ENCODE measurements around the gene FBXL15.
"Not testable (repeated sequence)": the region's sequence is repeated elsewhere in the genome, so short reads cannot be mapped to it uniquely, and the experiment has no call there.

The FBXL15 gene

DNA sequence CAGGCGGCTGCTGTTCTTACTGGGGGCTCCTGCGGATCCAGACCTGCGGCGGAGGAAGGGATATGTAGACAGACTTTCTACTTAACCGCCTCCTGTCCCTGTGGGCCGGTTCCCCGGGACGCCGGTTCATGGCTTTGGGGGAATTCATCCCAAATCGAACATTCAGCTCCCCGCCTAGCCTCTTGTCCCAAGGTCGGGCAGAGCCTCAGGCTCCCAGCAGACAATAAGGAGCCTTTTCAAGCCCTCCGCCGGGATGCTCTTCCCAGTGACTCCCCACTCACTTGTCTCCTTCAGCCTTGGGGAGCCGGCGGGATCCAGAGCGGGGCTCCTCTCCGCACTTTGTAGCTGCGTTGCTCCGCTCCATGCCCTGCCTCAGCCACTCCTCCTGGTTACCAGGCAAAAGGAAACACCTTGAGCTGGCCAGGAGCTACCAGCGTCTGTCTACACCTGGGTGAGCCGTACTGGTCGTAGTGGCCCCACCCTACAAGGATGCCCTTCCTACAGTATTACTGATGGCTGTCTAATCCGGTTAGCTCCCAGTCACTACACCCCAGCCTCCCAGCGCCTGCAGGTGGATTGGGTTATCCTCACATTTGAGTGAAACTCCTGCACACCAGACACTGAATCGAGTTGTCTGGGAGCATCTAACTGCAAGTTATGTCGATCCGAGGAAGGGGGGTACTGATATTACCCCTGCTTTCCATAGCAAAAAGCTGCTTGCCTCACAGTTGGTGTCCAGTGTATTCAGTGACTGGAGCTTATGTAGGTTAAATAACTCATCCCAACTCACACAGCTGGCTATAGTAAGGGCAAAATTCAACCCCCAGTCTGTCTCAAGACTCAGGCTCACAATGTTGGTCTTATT is 30.7 kb downstream of the FBXL15 start, which contains the start of gene C10orf95:
Gene C10orf95 (minus strand): TSS at position 439 of the 865 bp plus-strand sequence. CDS start 450 bp downstream, outside the sequence.
- DNase-seq = no peak
- no peaks in the 10 kb centered on the region for H3K9me3 ChIP-seq (replicated peaks; ENCODE audit: insufficient read depth, low read length)
- H3K79me2 ChIP-seq (ENCODE audit: low read length) = peaks cover 12% of the 10 kb centered on the region
- H3K4me3 ChIP-seq (ENCODE audit: low read length) = peak within 1 kb of the TSS; percentile 70
- H3K9me2 ChIP-seq (replicated peaks; ENCODE audit: insufficient read depth, low read length) = no peaks in the 10 kb centered on the region
- no peaks in the 10 kb centered on the region for H3K27me3 ChIP-seq (replicated peaks; ENCODE audit: insufficient read depth, low read length)
- H4K20me1 ChIP-seq (ENCODE audit: insufficient read depth, low read length) = no peaks in the 10 kb centered on the region
- peak within 1 kb of the TSS; percentile 71; the same call in 1 of the 2 replicates for H2AFZ ChIP-seq (ENCODE audit: low read length)
- H3K4me2 ChIP-seq (ENCODE audit: low read depth, low read length) = peak within 1 kb of the TSS; percentile 74
- H3K9ac ChIP-seq (ENCODE audit: low read length) = peak within 1 kb of the TSS; percentile 90
- peaks cover 3% of the 10 kb centered on the region; the same call in 1 of the 2 replicates for H3F3A ChIP-seq (ENCODE audit: insufficient read depth, low read length)
- H3K27ac ChIP-seq (ENCODE audit: low read length) = no peak within 1 kb of the TSS; the same call in 1 of the 2 replicates
- H3K36me3 ChIP-seq (replicated peaks; ENCODE audit: insufficient read depth, low read length) = no peaks in the 10 kb centered on the region
- TF ChIP-seq EZH2phosphoT487 (IDR thresholded peaks at IDR 0.05; ENCODE audit: low read length) (no peak), EZH2 (optimal IDR thresholded peaks at IDR 0.05; ENCODE audit: low read depth, low read length) (no peak)
- TF ChIP-seq, protein P1, sequence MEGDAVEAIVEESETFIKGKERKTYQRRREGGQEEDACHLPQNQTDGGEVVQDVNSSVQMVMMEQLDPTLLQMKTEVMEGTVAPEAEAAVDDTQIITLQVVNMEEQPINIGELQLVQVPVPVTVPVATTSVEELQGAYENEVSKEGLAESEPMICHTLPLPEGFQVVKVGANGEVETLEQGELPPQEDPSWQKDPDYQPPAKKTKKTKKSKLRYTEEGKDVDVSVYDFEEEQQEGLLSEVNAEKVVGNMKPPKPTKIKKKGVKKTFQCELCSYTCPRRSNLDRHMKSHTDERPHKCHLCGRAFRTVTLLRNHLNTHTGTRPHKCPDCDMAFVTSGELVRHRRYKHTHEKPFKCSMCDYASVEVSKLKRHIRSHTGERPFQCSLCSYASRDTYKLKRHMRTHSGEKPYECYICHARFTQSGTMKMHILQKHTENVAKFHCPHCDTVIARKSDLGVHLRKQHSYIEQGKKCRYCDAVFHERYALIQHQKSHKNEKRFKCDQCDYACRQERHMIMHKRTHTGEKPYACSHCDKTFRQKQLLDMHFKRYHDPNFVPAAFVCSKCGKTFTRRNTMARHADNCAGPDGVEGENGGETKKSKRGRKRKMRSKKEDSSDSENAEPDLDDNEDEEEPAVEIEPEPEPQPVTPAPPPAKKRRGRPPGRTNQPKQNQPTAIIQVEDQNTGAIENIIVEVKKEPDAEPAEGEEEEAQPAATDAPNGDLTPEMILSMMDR (IDR thresholded peaks at IDR 0.05; ENCODE audit: low read length) = no peak
- H3K4me1 ChIP-seq (ENCODE audit: low read length) = peaks cover 9% of the 10 kb centered on the region

DNA sequence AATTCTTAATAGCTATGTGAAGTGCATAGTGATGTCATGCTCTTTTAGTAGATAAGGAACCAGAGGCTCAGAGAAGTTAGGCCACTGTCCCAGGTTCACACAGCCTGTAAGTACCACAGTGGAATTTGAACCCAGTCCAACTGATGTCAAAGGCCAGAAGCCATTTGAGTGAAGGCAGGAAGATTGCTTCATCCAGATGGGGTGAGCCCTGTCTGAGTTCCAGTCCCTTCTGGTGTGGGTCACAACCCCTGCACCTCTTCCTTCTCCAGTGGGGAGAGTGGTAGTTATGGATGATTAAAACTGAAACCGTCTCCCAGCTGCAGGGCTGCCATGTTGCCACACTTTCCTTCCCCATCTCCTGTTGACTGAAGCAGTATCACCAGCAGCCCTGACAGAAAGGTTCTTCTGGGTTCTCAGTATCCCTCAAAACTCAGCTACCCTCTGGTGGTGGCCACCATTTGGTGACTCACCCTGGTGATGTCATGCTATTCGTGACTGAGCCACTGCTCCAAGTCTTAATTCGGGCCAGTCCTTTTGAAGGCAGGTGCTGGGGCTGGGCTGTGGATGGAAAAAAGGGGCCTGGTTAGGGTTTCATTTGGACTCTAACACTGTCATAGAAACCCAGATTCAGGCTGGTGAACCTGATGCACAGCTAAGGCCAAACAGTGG is 32.2 kb downstream of the FBXL15 start:
- Histone ChIP-seq H3K9me2 (replicated peaks; ENCODE audit: insufficient read depth, low read length) (no peaks in the 10 kb centered on the region), H3K79me2 (ENCODE audit: low read length) (peaks cover 12% of the 10 kb centered on the region), H3K27ac (ENCODE audit: low read length) (no peak overlapping the region), H3K4me1 (ENCODE audit: low read length) (peaks cover 9% of the 10 kb centered on the region), H3K9me3 (replicated peaks; ENCODE audit: insufficient read depth, low read length) (no peaks in the 10 kb centered on the region), H3K36me3 (replicated peaks; ENCODE audit: insufficient read depth, low read length) (no peaks in the 10 kb centered on the region), H3K9ac (ENCODE audit: low read length) (no peak overlapping the region), H2AFZ (ENCODE audit: low read length) (no peak overlapping the region), H3K27me3 (replicated peaks; ENCODE audit: insufficient read depth, low read length) (no peaks in the 10 kb centered on the region), H3F3A (ENCODE audit: insufficient read depth, low read length) (peaks cover 3% of the 10 kb centered on the region; the same call in 1 of the 2 replicates), H3K4me3 (ENCODE audit: low read length) (no peak overlapping the region), H4K20me1 (ENCODE audit: insufficient read depth, low read length) (no peaks in the 10 kb centered on the region), H3K4me2 (ENCODE audit: low read depth, low read length) (no peak overlapping the region)
- no peak for DNase-seq
- TF ChIP-seq, protein P1 (IDR thresholded peaks at IDR 0.05; ENCODE audit: low read length) = no peak
- TF ChIP-seq EZH2 (optimal IDR thresholded peaks at IDR 0.05; ENCODE audit: low read depth, low read length) (no peak), EZH2phosphoT487 (IDR thresholded peaks at IDR 0.05; ENCODE audit: low read length) (no peak)

DNA sequence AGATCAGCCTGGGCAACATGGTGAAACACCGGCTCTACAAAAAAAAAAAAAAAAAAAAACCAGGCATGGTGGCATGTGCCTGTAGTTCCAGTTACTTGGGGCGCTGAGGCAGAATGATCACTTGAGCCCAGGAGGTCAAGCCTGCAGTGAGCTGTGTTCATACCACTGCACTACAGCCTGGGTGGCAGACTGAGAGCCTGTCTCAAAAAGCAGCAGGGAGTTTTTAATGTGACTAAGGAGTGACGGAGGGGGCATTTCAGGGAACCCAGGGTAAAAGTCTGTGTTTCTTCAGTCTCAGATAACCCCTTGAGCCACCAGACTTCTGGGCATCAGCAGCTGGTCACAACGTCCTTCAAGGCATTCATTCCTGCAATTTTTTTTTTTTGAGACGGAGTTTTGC is 32.9 kb downstream of the FBXL15 start:
- Histone ChIP-seq H3K9ac (ENCODE audit: low read length) (no peak overlapping the region), H4K20me1 (ENCODE audit: insufficient read depth, low read length) (no peaks in the 10 kb centered on the region), H3K27me3 (replicated peaks; ENCODE audit: insufficient read depth, low read length) (no peaks in the 10 kb centered on the region), H3K27ac (ENCODE audit: low read length) (no peak overlapping the region), H3K4me3 (ENCODE audit: low read length) (no peak overlapping the region), H3F3A (ENCODE audit: insufficient read depth, low read length) (peaks cover 3% of the 10 kb centered on the region; the same call in 1 of the 2 replicates), H3K4me2 (ENCODE audit: low read depth, low read length) (no peak overlapping the region), H3K9me2 (replicated peaks; ENCODE audit: insufficient read depth, low read length) (no peaks in the 10 kb centered on the region), H3K79me2 (ENCODE audit: low read length) (peaks cover 12% of the 10 kb centered on the region), H2AFZ (ENCODE audit: low read length) (no peak overlapping the region), H3K9me3 (replicated peaks; ENCODE audit: insufficient read depth, low read length) (no peaks in the 10 kb centered on the region), H3K4me1 (ENCODE audit: low read length) (peaks cover 9% of the 10 kb centered on the region), H3K36me3 (replicated peaks; ENCODE audit: insufficient read depth, low read length) (no peaks in the 10 kb centered on the region)
- TF ChIP-seq, protein P1 (IDR thresholded peaks at IDR 0.05; ENCODE audit: low read length) = no peak
- TF ChIP-seq EZH2 (optimal IDR thresholded peaks at IDR 0.05; ENCODE audit: low read depth, low read length) (no peak), EZH2phosphoT487 (IDR thresholded peaks at IDR 0.05; ENCODE audit: low read length) (no peak)
- no peak for DNase-seq

DNA sequence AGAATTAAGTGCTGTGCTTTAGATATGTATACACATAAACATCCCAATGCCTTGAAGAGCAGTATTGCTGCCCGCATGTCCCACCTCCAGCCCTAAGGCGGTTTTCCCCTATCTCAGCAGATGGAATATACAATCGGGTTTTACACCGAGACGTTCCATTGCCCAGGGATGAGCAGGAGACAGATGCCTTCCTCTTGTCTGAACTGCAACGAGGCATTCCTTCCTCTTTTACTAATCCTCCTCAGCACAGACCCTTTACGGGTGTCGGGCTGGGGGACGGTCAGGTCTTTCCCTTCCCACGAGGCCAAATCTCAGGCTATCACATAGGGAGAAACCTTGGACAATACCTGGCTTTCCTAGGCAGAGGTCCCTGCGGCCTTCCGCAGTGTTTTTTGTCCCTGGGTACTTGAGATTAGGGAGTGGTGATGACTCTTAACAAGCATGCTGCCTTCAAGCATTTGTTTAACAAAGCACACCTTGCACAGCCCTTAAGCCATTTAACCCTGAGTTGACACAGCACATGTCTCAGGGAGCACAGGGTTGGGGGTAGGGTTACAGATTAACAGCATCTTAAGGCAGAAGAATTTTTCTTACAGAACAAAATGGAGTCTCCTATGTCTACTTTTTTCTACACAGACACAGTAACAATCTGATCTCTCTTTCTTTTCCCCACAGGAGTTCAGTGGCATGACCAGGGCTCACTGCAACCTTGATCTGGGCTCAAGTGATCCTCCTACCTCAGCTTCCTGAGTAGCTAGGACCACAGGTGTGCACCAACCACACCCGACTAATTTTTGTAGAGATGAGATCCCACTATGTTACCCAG is 34.2 kb downstream of the FBXL15 start:
- H3K79me2 ChIP-seq (ENCODE audit: low read length) = peaks cover 12% of the 10 kb centered on the region
- DNase-seq; H3K4me1 ChIP-seq (ENCODE audit: low read length); H3K9me3 ChIP-seq (replicated peaks; ENCODE audit: insufficient read depth, low read length); H4K20me1 ChIP-seq (ENCODE audit: insufficient read depth, low read length); H3K4me3 ChIP-seq (ENCODE audit: low read length); H3K36me3 ChIP-seq (replicated peaks; ENCODE audit: insufficient read depth, low read length); H3K9me2 ChIP-seq (replicated peaks; ENCODE audit: insufficient read depth, low read length); H3K9ac ChIP-seq (ENCODE audit: low read length); H3K4me2 ChIP-seq (ENCODE audit: low read depth, low read length); H2AFZ ChIP-seq (ENCODE audit: low read length); H3F3A ChIP-seq (ENCODE audit: insufficient read depth, low read length); H3K27ac ChIP-seq (ENCODE audit: low read length); H3K27me3 ChIP-seq (replicated peaks; ENCODE audit: insufficient read depth, low read length): not testable (repeated sequence)
